ENCODE measurements around the gene PICALM. TPM values are rescaled to one million over a fixed set of nuclear protein-coding genes. Genes with fewer than 3 reads are reported as not detected.
"Not testable (repeated sequence)": the region's sequence is repeated elsewhere in the genome, so short reads cannot be mapped to it uniquely, and the experiment has no call there.

Gene PICALM
- polyA plus RNA-seq (ENCODE audit: insufficient read length): 334 TPM
- long read RNA-seq, donor 1, transcript PICALM-219 (20 exons, 3,474 nt): major isoform, 15 of 44 reads
- long read RNA-seq, donor 1, transcript PICALM-205 (3 exons, 738 nt): minor isoform, 11 of 44 reads
- long read RNA-seq, donor 1, partial matches to known transcripts: 16 of 44 reads
- long read RNA-seq, donor 1, other reads (novel, unspliced or antisense): 0 of 44 reads
- long read RNA-seq, donor 2, transcript PICALM-219 (20 exons, 3,474 nt): major isoform, 13 of 23 reads
- long read RNA-seq, donor 2, transcript PICALM-205 (3 exons, 738 nt): minor isoform, 10 of 23 reads
- long read RNA-seq, donor 2, partial matches to known transcripts: 0 of 23 reads
- long read RNA-seq, donor 2, other reads (novel, unspliced or antisense): 0 of 23 reads
- long read RNA-seq, donor 3, transcript PICALM-205 (3 exons, 738 nt): major isoform, 8 of 14 reads
- long read RNA-seq, donor 3, transcript PICALM-219 (20 exons, 3,474 nt): minor isoform, 5 of 14 reads
- long read RNA-seq, donor 3, partial matches to known transcripts: 0 of 14 reads
- long read RNA-seq, donor 3, other reads (novel, unspliced or antisense): 0 of 14 reads
- long read RNA-seq, donor 4, transcript PICALM-205 (3 exons, 738 nt): major isoform, 6 of 6 reads
- long read RNA-seq, donor 4, partial matches to known transcripts: 0 of 6 reads
- long read RNA-seq, donor 4, other reads (novel, unspliced or antisense): 0 of 6 reads
- long read RNA-seq, donor 5, transcript PICALM-205 (3 exons, 738 nt): minor isoform, 5 of 24 reads
- long read RNA-seq, donor 5, transcript PICALM-219 (20 exons, 3,474 nt): major isoform, 14 of 24 reads
- long read RNA-seq, donor 5, partial matches to known transcripts: 0 of 24 reads
- long read RNA-seq, donor 5, other reads (novel, unspliced or antisense): 5 of 24 reads
- long read RNA-seq, donor 6, transcript PICALM-219 (20 exons, 3,474 nt): minor isoform, 11 of 36 reads
- long read RNA-seq, donor 6, transcript PICALM-205 (3 exons, 738 nt): major isoform, 13 of 36 reads
- long read RNA-seq, donor 6, partial matches to known transcripts: 5 of 36 reads
- long read RNA-seq, donor 6, other reads (novel, unspliced or antisense): 5 of 36 reads
- long read RNA-seq, donor 7, transcript PICALM-205 (3 exons, 738 nt): major isoform, 16 of 38 reads
- long read RNA-seq, donor 7, transcript PICALM-219 (20 exons, 3,474 nt): minor isoform, 12 of 38 reads
- long read RNA-seq, donor 7, partial matches to known transcripts: 0 of 38 reads
- long read RNA-seq, donor 7, other reads (novel, unspliced or antisense): 7 of 38 reads
- long read RNA-seq, donor 8, transcript PICALM-219 (20 exons, 3,474 nt): major isoform, 9 of 15 reads
- long read RNA-seq, donor 8, transcript PICALM-205 (3 exons, 738 nt): minor isoform, 5 of 15 reads
- long read RNA-seq, donor 8, partial matches to known transcripts: 0 of 15 reads
- long read RNA-seq, donor 8, other reads (novel, unspliced or antisense): 0 of 15 reads

- peak; percentile 98 for DNase-seq
Observed at GRCh38 chr11:86068951-86069407, at the start of gene PICALM. TSS of gene PICALM (minus strand) at chr11:86069084. CDS start at chr11:86068780, 304 bp downstream.

GRCh38 chr11:86118253-86118652 is 49.4 kb upstream of the PICALM start:
- DNase-seq: no peak

GRCh38 chr11:86117712-86118063 is 48.8 kb upstream of the PICALM start:
- no peak for DNase-seq

- no peak for DNase-seq
Observed at GRCh38 chr11:86117001-86117711, 48.3 kb upstream of the PICALM start.

- no peak for DNase-seq
Observed at GRCh38 chr11:86116386-86116726, 47.5 kb upstream of the PICALM start.

- DNase-seq: no peak
Observed at GRCh38 chr11:86115542-86116385, 46.9 kb upstream of the PICALM start.

GRCh38 chr11:86108890-86109638 is 40.2 kb upstream of the PICALM start:
- no peak for DNase-seq

GRCh38 chr11:86108191-86108590 is 39.3 kb upstream of the PICALM start:
- no peak for DNase-seq

- DNase-seq: no peak
Observed at GRCh38 chr11:86106916-86107315, 38.0 kb upstream of the PICALM start.

- not testable (repeated sequence) for DNase-seq
Observed at GRCh38 chr11:86106031-86106430, 37.1 kb upstream of the PICALM start.

- DNase-seq: not testable (repeated sequence)
Observed at GRCh38 chr11:86105601-86106000, 36.7 kb upstream of the PICALM start.

GRCh38 chr11:86103808-86104207 is 34.9 kb upstream of the PICALM start:
- no peak for DNase-seq

GRCh38 chr11:86101941-86102407 is 33.1 kb upstream of the PICALM start:
- DNase-seq: no peak

GRCh38 chr11:86101493-86101892 is 32.6 kb upstream of the PICALM start:
- DNase-seq: no peak

- DNase-seq: no peak
Observed at GRCh38 chr11:86099874-86100273, 31.0 kb upstream of the PICALM start.

GRCh38 chr11:86097980-86098379 is 29.1 kb upstream of the PICALM start:
- DNase-seq: no peak

- DNase-seq: no peak
Observed at GRCh38 chr11:86091566-86091965, 22.7 kb upstream of the PICALM start.

GRCh38 chr11:86091086-86091485 is 22.2 kb upstream of the PICALM start:
- DNase-seq: no peak

- DNase-seq: no peak
Observed at GRCh38 chr11:86089659-86090058, 20.8 kb upstream of the PICALM start.
